Mammary epithelial cell (primary cell): ENCODE measurements around the gene MEF2C.
A peak's percentile ranks its signal among the peaks of the same experiment; 100 is the strongest.

Experiments used
- CTCF ChIP-seq, 2 donors: IDR thresholded peaks in 1 of 2; conservative IDR thresholded peaks in 1 of 2; 2 replicates each; pipeline ENCODE4 v1.5.1; 2011 to 2012; ENCODE audit warnings: inconsistent platforms in 2 of 2, low read length in 2 of 2, mild to moderate bottlenecking in 2 of 2, control low read depth in 1 of 2, low read depth in 1 of 2; ENCODE audit not compliant: insufficient read depth in 1 of 2; ENCODE audit errors: extremely low read depth in 1 of 2
- EZH2 ChIP-seq: IDR thresholded peaks from 2 replicates; pipeline ENCODE4 v1.6.1; 2012; ENCODE audit warnings: low read length, inconsistent platforms, borderline replicate concordance

- TF ChIP-seq CTCF (conservative IDR thresholded peaks at IDR 0.05 in 1 of 2, IDR thresholded peaks at IDR 0.05 in 1 of 2; ENCODE audit: extremely low read depth in 1 of 2, insufficient read depth in 1 of 2, low read depth in 1 of 2, low read length in 2 of 2), result peak; percentile 69 to 77
- TF ChIP-seq EZH2, result no peak
Measured at GRCh38 chr5:88729084-88729828, 153.7 kb downstream of the MEF2C start.
